Left colon (tissue), 2 donors: Measurements from ENCODE around the gene DDB1. TPM values are rescaled to one million over a fixed set of nuclear protein-coding genes. Genes with fewer than 3 reads are reported as not detected.

Experiments used
- ATAC-seq: fragments of 200-7000 bp; cut with Tn5 transposase; one replicate; pipeline ENCODE4 v1.9.1; 2020; ENCODE audit warnings: mild to moderate bottlenecking, moderate library complexity
- DNase-seq, 2 donors: peaks; one replicate each; pipeline ENCODE4 v3.0.0-alpha.2; 2020
- intact Hi-C, 2 donors: fragments of 100-400 bp; cut with DNase I in 1 of 2; cut with micrococcal nuclease in 1 of 2; formaldehyde crosslinking; loops; one replicate each; pipeline versions ENCODE4 v1.11.2 to v1.14.0; 2022; cut with DNase I, micrococcal nuclease
- total RNA-seq, 2 donors: library from RNA; stranded (reverse); fragmentation: NEBNext Ultra II Directional; extraction: Animal tissue kit (Norgen Biotek cat#: 25700); gene quantifications; one replicate each; pipeline ENCODE4 v1.2.1, GENCODE V29; 2021
- donor health status: DM: no; HTN: no; CAD: no.
- donor health status: DM: yes; HTN: yes; CAD: no.

The DDB1 gene
- total RNA-seq, 2 donors from 2014 or later: 138 to 149 TPM

GRCh38 chr11:61280883-61281580 is 51.9 kb downstream of the DDB1 start:
- ATAC-seq (peak; percentile 31), DNase-seq (no peak)
- intact Hi-C loops: no loop called here

- intact Hi-C loops: no loop called here
- ATAC-seq (no peak), DNase-seq (no peak)
Measured at GRCh38 chr11:61279934-61280659, 52.8 kb downstream of the DDB1 start.

- ATAC-seq (no peak), DNase-seq (no peak)
- intact Hi-C loops: no loop called here
Measured at GRCh38 chr11:61278001-61278470, 54.9 kb downstream of the DDB1 start.

GRCh38 chr11:61277186-61278000 is 55.5 kb downstream of the DDB1 start:
- intact Hi-C loops: no loop called here
- ATAC-seq (no peak), DNase-seq (no peak)

- intact Hi-C loops: no loop called here
- DNase-seq: no peak
- no peak for ATAC-seq
Measured at GRCh38 chr11:61275191-61275590, 57.7 kb downstream of the DDB1 start.

GRCh38 chr11:61274084-61274483 is 58.8 kb downstream of the DDB1 start:
- ATAC-seq (no peak), DNase-seq (no peak)
- intact Hi-C loops: no loop called here

- DNase-seq: peak in 1 of 2 donors; percentile 28
- ATAC-seq: peak; percentile 90
- intact Hi-C loops: no loop called here
Measured at GRCh38 chr11:61273178-61274078, 59.5 kb downstream of the DDB1 start.

GRCh38 chr11:61272731-61273130 is 60.2 kb downstream of the DDB1 start:
- DNase-seq: no peak
- no peak for ATAC-seq
- intact Hi-C loops: no loop called here

- no peak for DNase-seq
- intact Hi-C loops: no loop called here
- ATAC-seq: no peak
Measured at GRCh38 chr11:61270354-61271076, 62.4 kb downstream of the DDB1 start.

- ATAC-seq (no peak), DNase-seq (no peak)
- intact Hi-C loops: no loop called here
Measured at GRCh38 chr11:61268588-61269250, 64.2 kb downstream of the DDB1 start.

GRCh38 chr11:61267437-61267841 is 65.5 kb downstream of the DDB1 start:
- ATAC-seq (peak; percentile 80), DNase-seq (peak; percentile 20 to 30)
- intact Hi-C loops: no loop called here

- intact Hi-C loops: no loop called here
- ATAC-seq (no peak), DNase-seq (no peak)
Measured at GRCh38 chr11:61266602-61267001, 66.3 kb downstream of the DDB1 start.

GRCh38 chr11:61265357-61265756 is 67.5 kb downstream of the DDB1 start:
- intact Hi-C loops: no loop called here
- no peak for ATAC-seq
- no peak for DNase-seq

GRCh38 chr11:61264795-61265194 is 68.1 kb downstream of the DDB1 start:
- intact Hi-C loops: no loop called here
- no peak for DNase-seq
- no peak for ATAC-seq

- intact Hi-C loops: no loop called here
- no peak for DNase-seq
- ATAC-seq: no peak
Measured at GRCh38 chr11:61264371-61264770, 68.5 kb downstream of the DDB1 start.

GRCh38 chr11:61259363-61259762 is 73.5 kb downstream of the DDB1 start:
- no peak for ATAC-seq
- DNase-seq: no peak
- intact Hi-C loops: loop anchor here in 1 of 2 donors (10.0 kb wide), 1 partner anchor 125 kb away; no protein-coding TSS in a partner anchor

- DNase-seq: no peak
- intact Hi-C loops: loop anchor here in 1 of 2 donors (10.0 kb wide), 1 partner anchor 126 kb away; no protein-coding TSS in a partner anchor
- no peak for ATAC-seq
Measured at GRCh38 chr11:61258546-61258945, 74.4 kb downstream of the DDB1 start.
